Esophagus muscularis mucosa (tissue), 4 donors: Measurements from ENCODE around the gene DSTYK.

Experiments used
- EP300 ChIP-seq: sonication (generic); formaldehyde crosslinking; IDR thresholded peaks from one replicate; pipeline ENCODE4 v1.6.1; 2017; ENCODE audit warnings: antibody characterized with exemption
- POLR2A ChIP-seq: fragments of 450-650 bp; IDR thresholded peaks from one replicate; pipeline ENCODE4 v1.6.1; 2017; ENCODE audit warnings: antibody characterized with exemption, moderate library complexity, mild to moderate bottlenecking, low read depth
- POLR2AphosphoS5 ChIP-seq, 2 donors: sonication (generic); formaldehyde crosslinking; IDR thresholded peaks; one replicate each; pipeline ENCODE4 v1.6.1; 2017; ENCODE audit warnings: antibody characterized with exemption in 2 of 2
- TF ChIP-seq, protein P1 (sequence below), 3 experiments: fragments of 200-600 bp in 2 of 3; fragments of 450-650 bp in 1 of 3; sonication (generic) in 2 of 3; IDR thresholded peaks; one replicate each; pipeline ENCODE4 v1.5.1; 2017 to 2019; ENCODE audit warnings: antibody characterized with exemption in 3 of 3, mild to moderate bottlenecking in 2 of 3, moderate library complexity in 1 of 3

DNA sequence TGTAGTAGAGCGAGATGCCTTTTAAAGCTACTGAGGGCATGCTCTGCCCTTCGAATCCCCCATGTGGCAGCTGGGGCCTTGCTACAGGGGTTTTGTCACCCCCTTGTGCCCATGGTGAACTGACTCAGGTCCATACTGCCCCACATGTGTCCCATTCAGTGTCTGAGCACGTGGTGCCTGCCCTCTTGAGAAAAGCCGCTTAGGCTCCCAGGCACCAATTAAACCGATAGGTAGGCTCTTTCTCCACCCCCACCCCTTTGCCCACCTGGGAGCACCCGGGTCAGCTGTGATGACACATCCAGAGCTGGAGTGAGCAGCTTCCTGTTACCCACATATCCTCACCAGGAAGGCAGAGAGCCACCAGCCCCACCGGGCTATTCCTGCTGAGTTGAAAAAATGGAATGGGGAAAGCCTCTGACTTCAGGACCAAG, 46.8 kb upstream of the DSTYK start:
- TF ChIP-seq, protein P1, sequence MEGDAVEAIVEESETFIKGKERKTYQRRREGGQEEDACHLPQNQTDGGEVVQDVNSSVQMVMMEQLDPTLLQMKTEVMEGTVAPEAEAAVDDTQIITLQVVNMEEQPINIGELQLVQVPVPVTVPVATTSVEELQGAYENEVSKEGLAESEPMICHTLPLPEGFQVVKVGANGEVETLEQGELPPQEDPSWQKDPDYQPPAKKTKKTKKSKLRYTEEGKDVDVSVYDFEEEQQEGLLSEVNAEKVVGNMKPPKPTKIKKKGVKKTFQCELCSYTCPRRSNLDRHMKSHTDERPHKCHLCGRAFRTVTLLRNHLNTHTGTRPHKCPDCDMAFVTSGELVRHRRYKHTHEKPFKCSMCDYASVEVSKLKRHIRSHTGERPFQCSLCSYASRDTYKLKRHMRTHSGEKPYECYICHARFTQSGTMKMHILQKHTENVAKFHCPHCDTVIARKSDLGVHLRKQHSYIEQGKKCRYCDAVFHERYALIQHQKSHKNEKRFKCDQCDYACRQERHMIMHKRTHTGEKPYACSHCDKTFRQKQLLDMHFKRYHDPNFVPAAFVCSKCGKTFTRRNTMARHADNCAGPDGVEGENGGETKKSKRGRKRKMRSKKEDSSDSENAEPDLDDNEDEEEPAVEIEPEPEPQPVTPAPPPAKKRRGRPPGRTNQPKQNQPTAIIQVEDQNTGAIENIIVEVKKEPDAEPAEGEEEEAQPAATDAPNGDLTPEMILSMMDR (IDR thresholded peaks at IDR 0.05) = no peak
- TF ChIP-seq POLR2AphosphoS5 (IDR thresholded peaks at IDR 0.05) = no peak
- no peak for TF ChIP-seq POLR2A
- no peak for TF ChIP-seq EP300
